DOHH2 (cell line): ENCODE measurements around the gene RHOT2.

Source experiments
- H3F3A ChIP-seq: fragments of 200-600 bp; sonication (generic), shearing (Covaris generic); 2 replicates; pipeline ENCODE4 v1.6.0; 2016; ENCODE audit warnings: antibody characterized with exemption, mild to moderate bottlenecking; ENCODE audit not compliant: control insufficient read depth, insufficient read depth
- H3K27ac ChIP-seq: fragments of 200-600 bp; sonication (generic); 2 replicates; pipeline ENCODE4 v1.5.1; 2014; ENCODE audit warnings: low read depth, mild to moderate bottlenecking, low read length, moderate library complexity
- H3K27me3 ChIP-seq: fragments of 200-600 bp; sonication (generic); 2 replicates; pipeline ENCODE4 v1.6.1; 2014; ENCODE audit warnings: mild to moderate bottlenecking, low read length, mixed read lengths; ENCODE audit not compliant: control insufficient read depth
- H3K36me3 ChIP-seq: fragments of 200-600 bp; sonication (generic); 2 replicates; pipeline ENCODE4 v1.6.1; 2014; ENCODE audit warnings: mild to moderate bottlenecking, low read length, moderate library complexity, mixed read lengths; ENCODE audit not compliant: control insufficient read depth
- H3K4me1 ChIP-seq: fragments of 200-600 bp; sonication (generic); 2 replicates; pipeline ENCODE4 v1.6.1; 2014; ENCODE audit warnings: mild to moderate bottlenecking, low read length, mixed read lengths; ENCODE audit not compliant: control insufficient read depth
- H3K4me2 ChIP-seq: fragments of 200-600 bp; sonication (generic); 2 replicates; pipeline ENCODE4 v1.6.0; 2014; ENCODE audit warnings: mild to moderate bottlenecking, low read length, moderate library complexity
- H3K4me3 ChIP-seq: fragments of 200-600 bp; sonication (generic); 2 replicates; pipeline ENCODE4 v1.5.1; 2014; ENCODE audit warnings: mild to moderate bottlenecking, low read length, mixed read lengths
- H3K79me2 ChIP-seq: fragments of 200-600 bp; sonication (generic); 2 replicates; pipeline ENCODE4 v1.6.1; 2014; ENCODE audit warnings: mild to moderate bottlenecking, low read length, mixed read lengths; ENCODE audit not compliant: control insufficient read depth
- H3K9me2 ChIP-seq: fragments of 200-600 bp; sonication (generic); replicated peaks from 2 replicates; pipeline ENCODE4 v1.6.1; 2014; ENCODE audit warnings: mild to moderate bottlenecking, low read length, mixed read lengths; ENCODE audit not compliant: control insufficient read depth
- H3K9me3 ChIP-seq: fragments of 200-600 bp; sonication (generic); 2 replicates; pipeline ENCODE4 v1.6.1; 2014; ENCODE audit warnings: antibody characterized with exemption, low read length, mixed read lengths; ENCODE audit not compliant: control insufficient read depth, insufficient read depth
- H4K20me1 ChIP-seq: fragments of 200-600 bp; sonication (generic); 2 replicates; pipeline ENCODE4 v1.6.0; 2014; ENCODE audit warnings: low read depth, mild to moderate bottlenecking, antibody characterized with exemption, low read length, moderate library complexity; ENCODE audit not compliant: control insufficient read depth, insufficient read depth
- EZH2phosphoT487 ChIP-seq: fragments of 200-600 bp; sonication (generic); IDR thresholded peaks from 2 replicates; pipeline ENCODE4 v1.6.1; 2017; ENCODE audit warnings: borderline replicate concordance, mild to moderate bottlenecking, antibody characterized with exemption, low read length, moderate library complexity, mixed read lengths
- TF ChIP-seq, protein P1 (sequence below): fragments of 200-600 bp; sonication (generic); IDR thresholded peaks from one replicate; pipeline ENCODE4 v1.5.1; 2014; ENCODE audit warnings: antibody characterized with exemption, mild to moderate bottlenecking, low read depth, low read length; ENCODE audit not compliant: poor library complexity, severe bottlenecking

RHOT2 gene

DNA sequence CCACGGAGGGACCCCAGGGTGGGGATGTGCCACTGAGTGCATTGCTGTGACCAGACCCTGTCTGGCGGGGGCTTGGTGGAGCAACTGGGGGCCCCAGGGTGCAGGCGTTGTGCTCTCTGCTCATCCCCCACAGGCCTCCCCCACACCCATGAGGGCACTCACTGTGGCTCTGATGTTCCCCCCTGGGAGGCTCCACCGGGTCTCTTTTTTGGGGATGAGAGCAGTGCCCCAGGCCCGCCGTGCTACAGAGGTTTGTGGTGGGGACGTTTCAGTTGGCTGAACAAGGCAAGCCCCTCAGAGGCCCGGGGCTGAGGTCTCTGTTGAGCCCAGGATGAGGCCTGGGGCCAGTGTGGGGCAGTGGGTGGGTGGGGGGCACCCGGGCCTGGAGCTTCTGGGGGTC, 55.8 kb downstream of the RHOT2 start:
- Histone ChIP-seq H3K9me3 (no peaks in the 10 kb centered on the region), H3K4me1 (peaks cover 64% of the 10 kb centered on the region), H3K27me3 (no peaks in the 10 kb centered on the region), H3K9me2 (no peaks in the 10 kb centered on the region), H3K4me3 (no peak overlapping the region), H3F3A (peaks cover 11% of the 10 kb centered on the region; the same call in 1 of the 2 replicates), H3K36me3 (peaks cover 26% of the 10 kb centered on the region), H3K79me2 (peaks cover 9% of the 10 kb centered on the region), H3K4me2 (peak overlapping the region; percentile 27), H3K27ac (no peak overlapping the region), H4K20me1 (0 out of 2 replicates have a peak, but pooled peaks cover 3% of the 10 kb centered on the region)
- no peak for TF ChIP-seq EZH2phosphoT487
- TF ChIP-seq, protein P1, sequence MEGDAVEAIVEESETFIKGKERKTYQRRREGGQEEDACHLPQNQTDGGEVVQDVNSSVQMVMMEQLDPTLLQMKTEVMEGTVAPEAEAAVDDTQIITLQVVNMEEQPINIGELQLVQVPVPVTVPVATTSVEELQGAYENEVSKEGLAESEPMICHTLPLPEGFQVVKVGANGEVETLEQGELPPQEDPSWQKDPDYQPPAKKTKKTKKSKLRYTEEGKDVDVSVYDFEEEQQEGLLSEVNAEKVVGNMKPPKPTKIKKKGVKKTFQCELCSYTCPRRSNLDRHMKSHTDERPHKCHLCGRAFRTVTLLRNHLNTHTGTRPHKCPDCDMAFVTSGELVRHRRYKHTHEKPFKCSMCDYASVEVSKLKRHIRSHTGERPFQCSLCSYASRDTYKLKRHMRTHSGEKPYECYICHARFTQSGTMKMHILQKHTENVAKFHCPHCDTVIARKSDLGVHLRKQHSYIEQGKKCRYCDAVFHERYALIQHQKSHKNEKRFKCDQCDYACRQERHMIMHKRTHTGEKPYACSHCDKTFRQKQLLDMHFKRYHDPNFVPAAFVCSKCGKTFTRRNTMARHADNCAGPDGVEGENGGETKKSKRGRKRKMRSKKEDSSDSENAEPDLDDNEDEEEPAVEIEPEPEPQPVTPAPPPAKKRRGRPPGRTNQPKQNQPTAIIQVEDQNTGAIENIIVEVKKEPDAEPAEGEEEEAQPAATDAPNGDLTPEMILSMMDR = no peak
